ENCODE results near the gene TNS3.

Gene TNS3

DNA sequence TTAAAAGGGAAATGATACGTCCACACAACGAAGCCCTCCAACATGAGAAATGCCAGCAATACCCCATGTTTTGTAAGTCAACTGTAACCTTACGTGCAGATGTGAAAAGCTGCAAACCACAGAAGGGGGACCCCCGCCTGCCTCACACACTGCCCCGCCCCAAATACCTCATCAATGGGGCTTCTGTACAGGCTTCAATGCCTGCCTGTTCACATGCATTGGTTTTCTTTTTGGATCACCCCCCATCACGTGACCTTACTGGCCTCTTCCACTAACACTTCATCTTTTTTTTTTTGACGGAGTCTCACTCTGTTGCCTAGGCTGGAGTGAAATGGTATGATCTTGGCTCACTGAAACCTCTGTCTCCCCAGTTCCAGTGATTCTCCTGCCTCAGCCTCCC lies 224.0 kb downstream of the TNS3 start:
- H3K27ac Mint-ChIP-seq, result no peak overlapping the region
- no peak overlapping the region for H3K4me3 Mint-ChIP-seq

DNA sequence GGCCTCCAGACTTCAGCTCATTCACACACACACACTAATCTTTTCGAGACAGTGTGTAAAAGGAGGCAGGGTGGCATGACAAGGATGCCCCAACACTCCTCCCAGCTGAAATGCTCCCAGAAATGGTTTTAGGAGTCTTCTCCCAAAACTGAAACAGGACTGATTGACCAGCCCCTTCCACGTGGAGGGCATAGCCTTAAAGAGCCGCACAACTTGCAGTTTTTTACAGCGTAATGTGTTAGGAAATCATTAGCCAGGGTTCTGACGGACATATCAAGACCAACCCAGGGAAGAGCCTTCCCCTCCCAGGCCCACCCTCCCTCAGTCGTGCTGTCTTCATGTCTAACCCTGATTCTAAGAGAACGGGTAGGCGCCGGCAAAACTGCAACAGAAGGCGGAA lies 224.6 kb downstream of the TNS3 start:
- TF ChIP-seq, protein P1, sequence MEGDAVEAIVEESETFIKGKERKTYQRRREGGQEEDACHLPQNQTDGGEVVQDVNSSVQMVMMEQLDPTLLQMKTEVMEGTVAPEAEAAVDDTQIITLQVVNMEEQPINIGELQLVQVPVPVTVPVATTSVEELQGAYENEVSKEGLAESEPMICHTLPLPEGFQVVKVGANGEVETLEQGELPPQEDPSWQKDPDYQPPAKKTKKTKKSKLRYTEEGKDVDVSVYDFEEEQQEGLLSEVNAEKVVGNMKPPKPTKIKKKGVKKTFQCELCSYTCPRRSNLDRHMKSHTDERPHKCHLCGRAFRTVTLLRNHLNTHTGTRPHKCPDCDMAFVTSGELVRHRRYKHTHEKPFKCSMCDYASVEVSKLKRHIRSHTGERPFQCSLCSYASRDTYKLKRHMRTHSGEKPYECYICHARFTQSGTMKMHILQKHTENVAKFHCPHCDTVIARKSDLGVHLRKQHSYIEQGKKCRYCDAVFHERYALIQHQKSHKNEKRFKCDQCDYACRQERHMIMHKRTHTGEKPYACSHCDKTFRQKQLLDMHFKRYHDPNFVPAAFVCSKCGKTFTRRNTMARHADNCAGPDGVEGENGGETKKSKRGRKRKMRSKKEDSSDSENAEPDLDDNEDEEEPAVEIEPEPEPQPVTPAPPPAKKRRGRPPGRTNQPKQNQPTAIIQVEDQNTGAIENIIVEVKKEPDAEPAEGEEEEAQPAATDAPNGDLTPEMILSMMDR (IDR thresholded peaks at IDR 0.05), result no peak
- Mint-ChIP-seq H3K27me3 (ENCODE audit: low read depth, poor library complexity) (no peaks in the 10 kb centered on the region), H3K9me3 (no peaks in the 10 kb centered on the region), H3K4me1 (peaks cover 39% of the 10 kb centered on the region), H3K4me3 (no peak overlapping the region), H3K36me3 (ENCODE audit: low read depth) (no peaks in the 10 kb centered on the region), H3K27ac (no peak overlapping the region)
- no peak for DNase-seq

More for the DNA sequence above, 224.0 kb downstream of the TNS3 start:
- TF ChIP-seq, protein P1 (IDR thresholded peaks at IDR 0.05), result no peak
- DNase-seq, result no peak
- Mint-ChIP-seq H3K36me3 (ENCODE audit: low read depth) (no peaks in the 10 kb centered on the region), H3K27me3 (ENCODE audit: low read depth, poor library complexity) (no peaks in the 10 kb centered on the region), H3K9me3 (no peaks in the 10 kb centered on the region), H3K4me1 (peaks cover 39% of the 10 kb centered on the region)

DNA sequence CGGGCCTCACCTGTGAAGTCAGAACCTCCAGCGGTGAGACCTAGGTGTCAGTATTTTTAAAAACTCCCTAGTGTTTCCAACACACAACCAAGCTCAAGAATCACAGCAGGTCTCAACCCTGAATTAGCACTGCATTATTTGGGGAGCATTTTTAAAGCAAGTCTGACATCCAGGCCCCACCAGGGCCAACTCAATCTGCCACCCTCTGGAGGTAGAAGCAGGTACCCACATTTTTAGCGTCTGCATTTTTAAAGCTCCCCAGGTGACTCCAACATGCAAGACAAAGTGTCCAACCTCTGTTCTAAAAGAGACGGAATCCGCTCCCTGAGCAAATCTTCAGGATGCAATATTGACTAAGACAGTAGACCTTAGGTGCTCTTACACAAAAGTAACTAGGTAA lies 225.7 kb downstream of the TNS3 start:
- Mint-ChIP-seq H3K4me1 (peaks cover 40% of the 10 kb centered on the region), H3K36me3 (ENCODE audit: low read depth) (no peaks in the 10 kb centered on the region), H3K27ac (no peak overlapping the region), H3K9me3 (no peaks in the 10 kb centered on the region), H3K27me3 (ENCODE audit: low read depth, poor library complexity) (no peaks in the 10 kb centered on the region), H3K4me3 (no peak overlapping the region)
- no peak for DNase-seq
- TF ChIP-seq, protein P1 (IDR thresholded peaks at IDR 0.05), result no peak

DNA sequence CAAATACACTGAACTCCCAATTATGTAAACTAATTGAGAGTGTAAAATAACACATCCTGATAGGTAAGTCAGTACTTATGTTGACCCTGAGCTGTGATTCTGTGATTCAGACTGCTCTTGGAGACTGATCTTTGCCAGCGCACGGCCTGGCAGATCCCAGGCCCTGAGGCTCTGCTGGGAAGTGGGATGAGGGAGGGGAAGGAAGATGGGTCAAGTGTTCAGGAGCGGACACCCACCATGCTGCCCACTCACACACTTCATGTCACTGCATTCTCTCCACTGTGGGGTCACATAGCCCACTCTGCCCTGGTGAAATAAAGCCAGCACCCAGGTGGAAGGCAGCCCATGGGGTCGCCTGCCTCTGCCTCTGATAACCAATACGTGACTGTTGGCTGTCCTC lies 226.2 kb downstream of the TNS3 start:
- Mint-ChIP-seq H3K27me3 (ENCODE audit: low read depth, poor library complexity) (no peaks in the 10 kb centered on the region), H3K4me1 (peaks cover 46% of the 10 kb centered on the region), H3K9me3 (no peaks in the 10 kb centered on the region), H3K27ac (peak overlapping the region; percentile 41), H3K4me3 (no peak overlapping the region), H3K36me3 (ENCODE audit: low read depth) (no peaks in the 10 kb centered on the region)
- TF ChIP-seq, protein P1 (IDR thresholded peaks at IDR 0.05), result no peak
- DNase-seq, result no peak

DNA sequence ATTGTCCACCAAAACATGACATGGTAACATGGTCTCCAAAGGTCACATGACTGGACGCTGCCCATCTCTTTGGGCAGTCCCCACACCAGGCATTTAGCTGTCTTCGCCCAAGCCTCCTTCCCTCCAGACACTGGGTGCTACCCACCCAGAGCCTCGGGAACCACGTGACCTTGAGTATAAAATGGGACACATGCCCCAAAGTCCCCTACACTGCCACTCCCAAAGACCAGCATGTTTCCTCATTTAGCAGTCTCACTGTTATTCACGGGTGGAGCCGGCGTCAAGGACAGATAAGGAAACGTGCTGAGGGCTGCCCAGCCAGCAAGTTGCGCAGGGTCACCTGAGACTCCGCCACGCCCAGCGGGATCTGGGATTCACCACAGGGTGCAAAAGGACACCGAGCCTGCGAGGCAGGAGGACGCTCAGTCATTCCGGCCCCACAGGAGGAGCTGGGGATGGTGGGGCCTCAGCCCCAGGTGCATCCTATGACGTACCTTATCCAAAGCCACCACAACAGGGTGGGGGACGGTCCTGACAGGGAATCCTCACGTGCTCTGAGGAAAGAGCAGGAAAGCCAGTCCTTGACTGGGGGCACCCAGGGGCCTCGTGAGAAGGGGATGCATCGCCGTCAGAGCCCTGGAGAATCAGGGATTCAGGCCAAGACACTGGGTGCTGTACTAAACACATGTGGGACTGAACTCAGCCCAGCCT lies 226.9 kb downstream of the TNS3 start:
- peak overlapping the region; percentile 59 for H3K27ac Mint-ChIP-seq
- no peaks in the 10 kb centered on the region for H3K27me3 Mint-ChIP-seq (ENCODE audit: low read depth, poor library complexity)
- peaks cover 53% of the 10 kb centered on the region for H3K4me1 Mint-ChIP-seq
- H3K4me3 Mint-ChIP-seq, result no peak overlapping the region
- no peaks in the 10 kb centered on the region for H3K36me3 Mint-ChIP-seq (ENCODE audit: low read depth)
- no peak for DNase-seq
- no peaks in the 10 kb centered on the region for H3K9me3 Mint-ChIP-seq
- TF ChIP-seq, protein P1 (IDR thresholded peaks at IDR 0.05), result no peak

DNA sequence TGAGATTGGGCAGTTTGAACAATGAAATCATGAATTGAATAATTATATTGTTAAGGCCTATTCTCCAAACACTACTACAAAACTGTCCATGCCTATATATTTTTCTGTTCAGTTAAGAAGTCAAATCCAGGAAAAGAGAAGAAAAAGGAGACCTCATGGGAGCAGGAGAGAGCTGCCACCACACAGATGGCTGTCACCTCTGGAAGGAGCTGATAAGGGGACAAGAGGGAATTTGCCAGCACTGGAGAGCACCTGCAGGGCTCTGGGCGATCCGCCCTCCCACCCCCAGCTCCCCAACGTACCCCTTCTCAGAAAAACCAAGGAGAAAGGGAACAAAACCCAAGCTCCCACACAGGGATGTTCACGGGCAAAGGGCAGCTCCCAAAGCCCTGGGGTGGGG lies 227.8 kb downstream of the TNS3 start:
- Mint-ChIP-seq H3K4me3 (no peak overlapping the region), H3K9me3 (no peaks in the 10 kb centered on the region), H3K27ac (peak overlapping the region; percentile 41), H3K4me1 (peaks cover 62% of the 10 kb centered on the region), H3K27me3 (ENCODE audit: low read depth, poor library complexity) (no peaks in the 10 kb centered on the region), H3K36me3 (ENCODE audit: low read depth) (no peaks in the 10 kb centered on the region)
- TF ChIP-seq, protein P1 (IDR thresholded peaks at IDR 0.05), result no peak
- DNase-seq, result no peak

Measured in nephron progenitor cell (in vitro differentiated cells).